Fibroblast of lung (primary cell): ENCODE results near the gene TMEM175.

Experiments used
- EZH2 ChIP-seq: IDR thresholded peaks from 2 replicates; pipeline ENCODE4 v1.5.1; 2012; ENCODE audit warnings: low read length, control low read depth, mild to moderate bottlenecking; ENCODE audit errors: missing control alignments
- TF ChIP-seq, protein P1 (sequence below), 2 donors: IDR thresholded peaks in 1 of 2; conservative IDR thresholded peaks in 1 of 2; 1 replicate in 1 of 2; 2 replicates in 1 of 2; pipeline ENCODE4 v1.5.1; 2011 to 2012; ENCODE audit warnings: low read length in 2 of 2, control low read depth in 1 of 2, inconsistent platforms in 1 of 2, low read depth in 1 of 2, mild to moderate bottlenecking in 1 of 2

GRCh38 chr4:967113-968104 lies 35.1 kb downstream of the TMEM175 start:
- TF ChIP-seq, protein P1, sequence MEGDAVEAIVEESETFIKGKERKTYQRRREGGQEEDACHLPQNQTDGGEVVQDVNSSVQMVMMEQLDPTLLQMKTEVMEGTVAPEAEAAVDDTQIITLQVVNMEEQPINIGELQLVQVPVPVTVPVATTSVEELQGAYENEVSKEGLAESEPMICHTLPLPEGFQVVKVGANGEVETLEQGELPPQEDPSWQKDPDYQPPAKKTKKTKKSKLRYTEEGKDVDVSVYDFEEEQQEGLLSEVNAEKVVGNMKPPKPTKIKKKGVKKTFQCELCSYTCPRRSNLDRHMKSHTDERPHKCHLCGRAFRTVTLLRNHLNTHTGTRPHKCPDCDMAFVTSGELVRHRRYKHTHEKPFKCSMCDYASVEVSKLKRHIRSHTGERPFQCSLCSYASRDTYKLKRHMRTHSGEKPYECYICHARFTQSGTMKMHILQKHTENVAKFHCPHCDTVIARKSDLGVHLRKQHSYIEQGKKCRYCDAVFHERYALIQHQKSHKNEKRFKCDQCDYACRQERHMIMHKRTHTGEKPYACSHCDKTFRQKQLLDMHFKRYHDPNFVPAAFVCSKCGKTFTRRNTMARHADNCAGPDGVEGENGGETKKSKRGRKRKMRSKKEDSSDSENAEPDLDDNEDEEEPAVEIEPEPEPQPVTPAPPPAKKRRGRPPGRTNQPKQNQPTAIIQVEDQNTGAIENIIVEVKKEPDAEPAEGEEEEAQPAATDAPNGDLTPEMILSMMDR (conservative IDR thresholded peaks at IDR 0.05 in 1 of 2, IDR thresholded peaks at IDR 0.05 in 1 of 2; ENCODE audit: low read depth in 1 of 2, low read length in 2 of 2), result no peak
- no peak for TF ChIP-seq EZH2
